HG03196 (cell line): ENCODE measurements around the gene HERPUD1.
"Not testable (repeated sequence)": the region's sequence is repeated elsewhere in the genome, so short reads cannot be mapped to it uniquely, and the experiment has no call there.

ENCODE experiments used
- ATAC-seq: cut with Tn5 transposase; IDR thresholded peaks from one replicate; pipeline ENCODE4 v1.9.1; 2021; ENCODE audit not compliant: unreplicated experiment

The HERPUD1 gene, protein sequence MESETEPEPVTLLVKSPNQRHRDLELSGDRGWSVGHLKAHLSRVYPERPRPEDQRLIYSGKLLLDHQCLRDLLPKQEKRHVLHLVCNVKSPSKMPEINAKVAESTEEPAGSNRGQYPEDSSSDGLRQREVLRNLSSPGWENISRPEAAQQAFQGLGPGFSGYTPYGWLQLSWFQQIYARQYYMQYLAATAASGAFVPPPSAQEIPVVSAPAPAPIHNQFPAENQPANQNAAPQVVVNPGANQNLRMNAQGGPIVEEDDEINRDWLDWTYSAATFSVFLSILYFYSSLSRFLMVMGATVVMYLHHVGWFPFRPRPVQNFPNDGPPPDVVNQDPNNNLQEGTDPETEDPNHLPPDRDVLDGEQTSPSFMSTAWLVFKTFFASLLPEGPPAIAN

DNA sequence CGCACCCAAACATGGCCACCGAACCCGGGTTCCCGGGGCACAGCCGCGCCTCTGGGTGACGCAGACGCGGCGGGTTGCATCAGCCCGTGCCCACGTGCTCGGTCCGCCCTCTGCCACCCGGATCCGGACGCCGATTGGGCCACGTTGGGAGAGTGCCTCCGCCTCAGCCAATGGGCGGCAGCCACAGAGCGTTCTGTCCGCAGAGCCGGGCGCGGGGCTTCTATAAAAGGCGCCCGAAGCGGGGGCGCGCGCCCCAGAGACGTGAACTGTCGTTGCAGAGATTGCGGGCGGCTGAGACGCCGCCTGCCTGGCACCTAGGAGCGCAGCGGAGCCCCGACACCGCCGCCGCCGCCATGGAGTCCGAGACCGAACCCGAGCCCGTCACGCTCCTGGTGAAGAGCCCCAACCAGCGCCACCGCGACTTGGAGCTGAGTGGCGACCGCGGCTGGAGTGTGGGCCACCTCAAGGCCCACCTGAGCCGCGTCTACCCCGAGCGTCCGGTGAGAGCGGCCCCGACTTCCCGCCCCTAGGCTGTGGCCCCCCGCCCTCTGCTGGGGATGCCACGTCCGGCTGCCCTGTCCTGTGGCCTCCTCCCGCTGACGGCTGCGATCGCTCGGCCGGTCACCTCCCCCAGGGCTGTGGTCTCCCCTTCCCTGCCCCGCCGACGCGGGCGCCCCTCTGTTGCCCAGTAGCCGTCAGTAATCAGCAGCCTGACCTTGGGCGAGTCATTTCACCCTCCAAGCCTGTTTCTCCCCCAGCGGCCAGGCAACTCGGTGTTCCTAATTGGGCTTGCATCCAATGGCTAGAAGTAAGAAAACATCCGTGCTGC is at the start of gene HERPUD1:
HERPUD1 (plus strand) TSS at position 251 of the 829 bp plus-strand sequence; CDS start at position 354, 103 bp downstream.
- ATAC-seq: peak; percentile 83

DNA sequence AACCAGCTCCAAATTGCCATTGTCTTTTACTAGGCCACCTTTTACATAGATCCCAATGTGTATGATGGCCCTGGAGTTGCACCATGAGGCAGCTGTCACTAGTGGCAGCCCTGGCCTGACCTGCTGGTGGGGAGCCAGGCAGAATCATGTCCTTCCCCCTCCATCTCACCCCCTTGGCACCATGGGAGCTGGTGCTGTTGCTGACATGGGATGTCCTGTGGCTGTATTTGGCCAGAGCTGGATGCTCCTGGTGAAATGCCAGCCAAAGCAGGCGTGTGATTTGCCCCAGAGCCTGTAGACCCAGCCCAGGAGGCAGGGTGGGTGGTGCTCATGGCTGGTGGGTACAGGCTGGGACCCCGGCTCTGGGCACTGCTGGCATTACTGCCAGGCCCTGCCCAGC is 48.4 kb upstream of the HERPUD1 start:
- ATAC-seq: no peak

DNA sequence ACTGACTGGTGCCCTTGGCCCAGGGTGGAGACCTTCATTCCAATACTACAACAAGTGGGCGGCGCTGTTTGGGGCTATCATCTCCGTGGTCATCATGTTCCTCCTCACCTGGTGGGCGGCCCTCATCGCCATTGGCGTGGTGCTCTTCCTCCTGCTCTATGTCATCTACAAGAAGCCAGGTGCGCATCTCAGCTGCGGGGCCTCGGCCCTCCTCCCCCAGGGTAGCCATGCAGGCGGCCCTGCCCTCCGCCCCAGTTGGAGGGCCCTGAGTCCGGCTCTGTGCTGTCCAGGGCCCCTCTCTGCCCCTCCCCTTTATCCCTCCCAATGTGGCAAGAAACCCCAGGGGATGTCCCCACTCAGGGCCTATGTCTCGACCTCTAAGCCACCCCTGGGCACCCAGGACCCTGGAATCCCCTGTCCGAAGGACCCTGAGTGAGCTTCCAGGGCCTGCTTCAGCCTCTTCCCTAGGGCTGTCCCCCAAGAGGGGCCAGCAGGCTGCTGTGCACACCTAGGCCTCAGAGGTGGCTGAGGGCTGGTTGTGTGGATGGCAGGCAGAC is 47.8 kb upstream of the HERPUD1 start:
- ATAC-seq: no peak

DNA sequence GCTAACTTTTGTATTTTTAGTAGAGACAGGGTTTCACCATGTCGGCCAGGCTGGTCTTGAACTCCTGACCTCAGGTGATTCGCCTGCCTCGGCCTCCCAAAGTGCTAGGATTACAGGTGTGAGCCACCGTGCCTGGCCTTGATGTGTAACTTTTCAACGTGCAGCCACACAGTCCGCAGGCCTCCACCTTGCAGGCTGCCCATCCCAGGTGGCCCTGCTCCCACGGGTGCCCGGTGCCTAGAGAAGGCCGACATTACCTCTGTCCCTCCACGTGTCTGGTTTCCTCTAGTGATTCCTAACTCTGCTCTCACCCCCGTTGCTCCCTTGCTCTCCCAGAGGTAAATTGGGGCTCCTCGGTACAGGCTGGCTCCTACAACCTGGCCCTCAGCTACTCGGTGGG is 47.0 kb upstream of the HERPUD1 start:
- ATAC-seq: not testable (repeated sequence)

DNA sequence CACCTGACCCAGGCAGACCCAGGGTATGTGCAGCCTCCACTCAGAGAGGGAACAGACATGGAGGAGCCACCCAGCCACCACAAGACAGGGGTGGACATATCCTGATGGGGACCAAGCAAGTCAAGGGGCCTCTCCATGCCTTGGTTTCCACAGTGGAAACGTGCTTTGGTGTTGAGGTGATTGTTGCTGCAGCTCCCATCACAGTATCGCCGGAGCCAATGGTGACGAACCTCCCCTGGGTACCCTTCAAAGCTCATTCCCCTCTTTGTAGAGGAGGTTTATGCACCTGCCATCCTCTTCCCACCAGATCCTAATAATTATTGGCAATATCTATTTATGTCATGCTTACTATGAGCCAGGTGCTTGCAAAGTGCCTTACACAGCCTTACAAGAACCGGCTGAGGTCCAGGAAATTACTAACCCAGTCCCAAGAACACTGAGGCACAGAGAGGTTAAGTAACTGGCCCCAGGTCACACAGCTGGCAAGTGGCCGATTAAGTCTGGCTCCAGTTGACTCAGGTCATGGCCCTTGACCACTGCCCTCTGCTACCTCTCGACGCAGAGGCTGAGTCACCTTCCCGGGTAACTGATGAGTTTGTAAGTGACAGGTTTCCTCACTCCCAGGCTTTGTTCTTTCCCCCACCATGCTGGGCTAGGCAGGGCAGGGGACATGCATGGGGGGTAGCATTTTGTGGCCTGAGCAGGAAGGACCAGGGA is 46.3 kb upstream of the HERPUD1 start:
- no peak for ATAC-seq

DNA sequence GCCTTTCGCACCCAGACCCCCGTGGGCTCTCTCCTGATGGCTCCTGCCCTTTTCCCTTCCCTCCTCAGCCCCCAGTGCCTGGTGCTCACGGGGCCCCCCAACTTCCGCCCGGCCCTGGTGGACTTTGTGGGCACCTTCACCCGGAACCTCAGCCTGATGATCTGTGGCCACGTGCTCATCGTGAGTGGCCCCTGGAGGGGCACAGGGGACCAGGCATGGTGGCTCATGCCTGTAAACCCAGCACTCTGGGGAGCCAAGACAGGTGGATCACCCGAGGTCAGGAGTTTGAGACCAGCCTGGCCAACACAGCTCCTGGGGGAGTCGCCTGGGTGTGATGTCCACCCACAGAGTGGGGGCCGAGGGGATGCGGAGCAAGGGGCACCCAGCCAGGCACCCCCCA is 45.6 kb upstream of the HERPUD1 start:
- ATAC-seq: no peak

DNA sequence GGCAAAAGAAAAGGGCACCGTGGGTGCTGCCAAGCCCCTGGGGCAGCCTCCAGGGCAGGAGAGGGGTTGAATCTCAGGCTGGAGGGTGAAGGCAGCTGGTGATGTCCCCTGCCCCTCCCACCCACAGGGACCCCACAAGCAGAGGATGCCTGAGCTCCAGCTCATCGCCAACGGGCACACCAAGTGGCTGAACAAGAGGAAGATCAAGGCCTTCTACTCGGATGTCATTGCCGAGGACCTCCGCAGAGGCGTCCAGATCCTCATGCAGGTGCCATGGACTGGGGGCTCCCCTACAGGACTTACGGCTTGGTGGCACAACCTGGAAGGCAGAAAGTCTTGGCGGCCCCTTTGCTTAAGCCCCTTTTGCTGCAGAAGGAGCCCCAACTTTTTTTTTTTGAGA is 45.1 kb upstream of the HERPUD1 start:
- ATAC-seq: no peak

DNA sequence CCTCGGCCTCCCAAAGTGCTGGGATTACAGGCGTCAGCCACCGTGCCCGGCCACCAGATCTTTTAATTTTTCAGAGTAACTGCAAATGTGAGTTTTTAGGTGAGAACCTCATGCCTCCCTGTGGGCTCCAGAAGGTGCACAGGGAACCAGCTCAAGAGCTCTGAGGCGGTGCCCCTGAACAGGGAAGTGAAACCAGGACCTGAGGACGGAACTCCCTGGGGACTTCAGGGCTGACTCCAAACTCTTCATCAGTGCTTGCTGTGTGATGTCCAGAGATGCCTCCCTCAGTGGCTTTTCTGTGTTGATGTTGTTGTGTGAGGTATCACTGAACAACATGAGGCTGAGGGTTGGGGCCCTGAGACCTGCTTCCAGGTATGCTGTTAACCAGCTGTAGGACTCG is 43.1 kb upstream of the HERPUD1 start:
- no peak for ATAC-seq

DNA sequence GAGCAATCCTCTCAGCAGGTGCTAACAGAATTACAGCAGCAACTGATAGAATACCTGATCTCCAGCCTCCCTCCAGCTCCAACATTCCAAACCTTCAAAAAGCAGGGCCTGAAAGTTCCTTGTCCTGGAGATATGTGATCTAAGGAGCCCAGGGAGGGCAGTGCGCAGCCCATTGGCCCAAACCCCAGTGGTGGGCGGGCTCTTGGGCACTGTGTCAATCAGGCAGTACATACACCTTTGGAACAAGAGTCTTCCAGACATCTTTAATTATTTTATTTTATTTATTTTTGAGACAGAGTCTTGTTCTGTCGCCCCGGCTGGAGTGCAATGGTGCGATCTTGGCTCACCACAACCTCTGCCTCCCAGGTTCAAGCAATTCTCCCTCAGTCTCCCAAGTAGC is 42.7 kb upstream of the HERPUD1 start:
- ATAC-seq: no peak

DNA sequence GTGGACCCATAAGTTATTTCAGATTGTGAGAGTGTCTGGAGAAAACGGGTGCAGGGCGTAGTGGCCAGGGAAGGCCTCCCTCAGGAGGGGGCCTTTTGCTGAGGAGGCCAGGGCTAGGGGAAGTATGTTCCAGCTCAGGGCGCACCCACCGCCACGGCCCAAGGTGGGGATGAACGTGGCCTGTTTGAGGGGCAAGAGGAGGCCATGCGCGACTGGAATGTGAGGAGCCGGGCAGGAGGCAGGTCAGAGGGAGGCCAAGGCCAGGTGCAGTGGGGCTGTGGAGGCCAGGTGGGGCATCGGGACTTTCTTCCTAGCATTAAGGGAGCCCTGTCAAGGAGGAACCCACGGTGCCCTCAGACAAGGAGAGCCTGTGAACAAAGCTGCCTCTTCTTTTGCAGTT is 40.3 kb upstream of the HERPUD1 start:
- ATAC-seq: no peak

DNA sequence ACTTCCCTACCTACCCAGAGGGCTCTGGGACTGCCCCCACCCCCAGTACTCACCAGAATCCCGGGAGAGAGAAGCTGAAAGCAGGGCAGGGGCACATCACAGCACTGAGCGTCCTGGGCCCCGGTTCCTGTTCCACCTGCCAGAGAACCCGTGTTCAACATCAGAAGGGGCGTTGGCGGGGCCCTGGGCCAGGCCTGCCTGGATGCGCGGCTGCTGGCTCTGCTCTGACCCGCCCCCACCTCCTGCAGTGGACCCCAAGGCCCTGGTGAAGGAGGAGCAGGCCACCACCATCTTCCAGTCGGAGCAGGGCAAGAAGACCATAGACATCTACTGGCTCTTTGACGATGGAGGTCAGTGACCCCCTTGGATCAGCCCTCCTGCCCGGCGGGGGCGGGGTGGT is 39.2 kb upstream of the HERPUD1 start:
- ATAC-seq: no peak

DNA sequence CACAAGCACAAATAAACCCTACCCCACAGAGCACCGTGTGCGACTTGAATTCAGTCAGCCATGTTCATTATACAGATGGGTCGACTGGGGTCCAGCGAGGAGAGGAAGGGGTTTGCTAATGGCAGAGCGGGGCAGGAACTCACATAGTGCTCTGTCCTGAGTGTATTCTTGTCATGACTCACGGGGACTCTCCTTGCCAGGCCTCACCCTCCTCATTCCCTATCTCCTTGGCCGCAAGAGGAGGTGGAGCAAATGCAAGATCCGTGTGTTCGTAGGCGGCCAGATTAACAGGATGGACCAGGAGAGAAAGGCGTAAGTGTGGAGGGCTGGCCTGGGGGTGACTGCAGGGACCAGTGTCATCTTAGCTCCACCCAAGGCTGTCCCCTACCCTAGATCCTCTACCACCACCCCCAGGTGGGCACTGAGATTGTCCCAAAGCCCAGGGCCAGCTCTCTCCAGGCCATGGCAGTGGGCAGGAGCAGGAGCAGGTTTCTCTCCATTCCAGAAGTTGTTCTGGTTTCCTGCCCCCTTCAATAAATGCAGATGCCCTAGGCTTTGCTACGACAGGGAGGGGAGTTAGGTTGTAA is 37.5 kb upstream of the HERPUD1 start:
- no peak for ATAC-seq

DNA sequence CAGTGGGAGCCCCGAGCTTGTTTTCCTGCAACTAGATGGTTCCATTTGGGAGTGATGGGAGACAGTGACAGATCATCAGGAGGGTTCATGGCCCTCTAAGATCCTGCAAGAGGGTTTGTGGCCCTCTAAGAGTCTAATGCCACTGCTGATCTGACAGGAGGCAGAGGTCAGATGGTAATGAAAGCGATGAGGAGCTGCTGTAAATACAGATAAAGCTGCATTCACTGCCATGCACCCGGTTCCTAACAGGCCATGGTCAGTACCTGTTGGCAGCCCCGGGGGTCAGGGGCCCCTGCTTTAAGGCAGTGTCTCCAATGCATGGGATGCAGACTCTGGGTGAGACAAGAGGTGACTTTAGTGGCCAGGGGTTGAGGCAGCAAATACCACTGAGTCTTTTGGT is 36.1 kb upstream of the HERPUD1 start:
- ATAC-seq: no peak

DNA sequence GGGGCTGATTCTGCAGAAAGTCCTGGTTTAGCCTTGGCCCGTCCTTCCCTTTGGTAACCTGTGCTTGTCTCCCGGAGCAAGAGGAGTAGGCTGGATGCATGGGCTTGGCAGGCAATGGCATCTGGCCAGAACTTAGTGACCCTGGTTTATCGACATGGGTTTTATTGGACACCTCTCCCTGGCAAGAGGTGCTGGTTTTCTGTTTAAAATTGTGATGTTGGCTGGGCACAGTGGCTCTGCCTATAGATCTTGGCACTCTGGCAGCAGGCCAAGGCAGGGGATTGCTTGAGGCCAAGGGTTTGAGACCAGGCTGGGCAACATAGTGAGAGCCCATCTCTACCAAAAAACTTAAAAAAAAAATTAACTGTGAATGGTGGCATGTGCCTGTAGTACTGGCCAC is 35.7 kb upstream of the HERPUD1 start:
- ATAC-seq: no peak

DNA sequence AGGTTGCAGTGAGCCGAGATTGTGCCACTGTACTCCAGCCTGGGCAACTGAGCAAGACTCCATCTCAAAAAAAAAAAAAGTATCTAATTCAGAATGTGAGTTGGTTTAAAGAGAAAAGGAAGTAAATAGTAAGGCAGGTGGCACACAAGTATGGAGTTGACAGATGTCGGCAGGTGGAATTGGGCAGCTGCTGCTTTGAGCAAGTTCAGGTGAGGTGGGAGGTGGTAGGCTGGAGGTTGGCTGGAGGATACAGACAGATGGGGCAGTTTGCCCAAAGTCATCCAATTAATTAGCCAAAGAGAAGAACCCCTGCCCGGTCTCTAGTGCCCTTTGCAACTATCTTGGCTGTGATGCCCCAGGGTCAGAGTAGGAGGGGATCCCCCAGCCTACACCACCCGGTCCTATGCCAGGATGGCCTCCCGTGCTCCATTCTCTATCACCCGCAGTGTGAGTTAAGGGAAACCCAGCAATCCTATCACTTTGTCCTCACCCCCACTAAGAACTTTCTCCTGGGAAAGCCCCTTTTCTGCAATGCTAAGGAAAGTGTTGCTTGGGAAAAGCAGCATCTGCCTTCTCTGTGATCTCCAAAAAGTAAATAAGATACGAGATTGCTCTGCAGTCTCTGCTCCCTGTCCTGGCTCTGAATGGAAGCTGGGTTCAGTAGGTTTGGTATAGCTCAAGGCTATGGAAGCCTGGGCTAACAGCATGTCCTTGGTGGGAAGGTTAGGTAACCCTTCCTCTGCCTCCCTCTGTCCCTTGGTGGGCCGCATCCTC is 34.7 kb upstream of the HERPUD1 start:
- ATAC-seq: no peak

DNA sequence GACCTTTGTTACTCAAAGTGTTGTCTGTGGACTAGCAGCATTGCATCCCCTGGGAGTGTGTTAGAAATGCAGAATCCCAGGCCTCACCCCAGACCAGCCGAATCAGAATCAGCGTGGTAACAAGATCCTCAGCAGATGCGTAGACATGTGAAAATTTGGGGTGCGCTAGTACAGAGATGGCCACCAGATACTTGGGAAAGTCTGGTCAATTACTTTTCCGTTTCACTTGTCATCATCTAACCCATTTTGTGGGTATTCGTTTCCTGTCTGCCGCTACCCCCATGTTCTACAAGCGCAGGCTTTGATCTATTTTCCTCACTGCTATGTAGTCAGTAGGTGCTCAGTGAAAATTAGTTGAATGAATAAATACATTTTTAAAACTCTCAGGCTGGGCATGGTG is 33.1 kb upstream of the HERPUD1 start:
- peak; percentile 68 for ATAC-seq

DNA sequence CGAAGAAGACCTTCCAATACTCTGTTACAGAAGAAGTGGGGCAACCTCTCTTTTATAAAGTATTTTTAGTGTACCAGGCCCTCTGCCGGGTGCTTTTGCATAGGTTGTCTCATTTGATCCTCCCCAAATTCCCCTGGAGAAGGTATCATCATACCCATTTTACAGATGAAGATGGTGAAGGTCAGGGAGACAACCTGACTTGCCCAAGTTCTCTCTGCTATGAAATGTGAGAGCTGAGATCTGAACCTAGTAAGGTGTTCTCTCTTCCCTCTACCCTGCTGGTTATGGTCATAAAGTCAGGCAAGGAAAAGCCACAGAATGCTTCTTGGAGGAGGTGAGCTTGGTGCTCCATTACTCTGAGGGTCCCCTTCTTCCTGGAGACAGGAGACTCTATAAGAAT is 28.1 kb upstream of the HERPUD1 start:
- ATAC-seq: no peak

DNA sequence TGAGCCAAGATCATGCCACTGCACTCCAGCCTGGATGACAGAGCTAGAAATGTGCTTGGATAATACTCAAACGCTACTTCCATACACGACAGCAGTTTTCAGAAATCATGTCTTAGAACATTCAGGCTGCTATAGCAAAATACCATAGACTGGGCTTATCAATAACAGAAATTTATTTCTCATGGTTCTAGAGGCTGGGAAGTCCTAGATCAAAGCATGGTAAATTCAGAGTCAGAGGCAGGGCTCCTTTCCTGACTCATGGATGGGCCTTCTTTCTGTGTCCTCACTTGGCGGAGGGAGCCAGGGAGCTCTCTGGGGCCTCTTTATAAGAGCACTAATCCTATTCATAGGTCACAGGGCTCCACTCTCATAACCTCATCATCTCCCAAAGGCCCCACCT is 24.5 kb upstream of the HERPUD1 start:
- ATAC-seq: no peak

DNA sequence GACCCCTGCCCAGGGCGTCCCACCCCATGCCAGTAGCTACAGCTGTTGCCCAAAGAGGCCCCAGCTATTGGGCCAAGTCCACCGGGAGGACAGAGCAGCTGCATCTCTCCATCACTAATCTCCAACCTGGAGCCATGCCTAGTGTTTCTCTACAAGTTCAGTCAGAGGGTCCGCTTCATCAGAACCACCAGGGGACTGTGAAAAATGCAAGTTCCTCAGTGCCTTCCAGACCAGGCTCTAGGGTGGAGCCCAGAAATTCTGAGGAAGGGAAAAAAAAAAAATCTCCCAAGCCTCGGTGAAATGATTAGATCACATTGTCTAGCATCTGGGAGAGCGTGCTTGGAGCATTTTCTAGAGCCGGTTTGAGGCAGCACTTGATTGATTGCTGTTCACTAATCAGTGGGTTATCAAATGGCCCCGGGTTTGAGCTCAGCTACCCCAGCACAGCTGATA is 22.4 kb upstream of the HERPUD1 start:
- ATAC-seq: no peak

DNA sequence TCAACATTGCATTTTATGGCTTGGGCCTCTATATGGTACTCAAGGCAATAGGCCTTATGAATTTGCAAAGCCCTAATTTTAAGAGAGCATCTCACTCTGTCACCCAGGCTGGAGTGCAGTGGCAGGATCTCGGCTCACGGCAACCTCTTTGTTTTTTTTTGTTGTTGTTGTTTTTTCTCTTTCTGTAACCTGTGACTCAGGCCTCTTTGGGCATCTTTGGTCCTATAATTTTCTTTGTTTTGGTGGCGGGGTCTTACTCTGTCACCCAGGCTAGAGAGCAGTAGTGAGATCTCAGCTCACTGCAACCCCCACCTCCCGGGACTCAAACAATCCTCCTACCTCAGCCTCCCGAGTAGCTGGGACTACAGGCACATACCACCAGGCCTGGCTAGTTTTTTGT is 21.8 kb upstream of the HERPUD1 start:
- ATAC-seq: no peak
